D721Med (cell line): ENCODE results near the gene PXDC1.
"Not testable (repeated sequence)": the region's sequence is repeated elsewhere in the genome, so short reads cannot be mapped to it uniquely, and the experiment has no call there.

Experiments used
- DNase-seq: peaks from one replicate; pipeline ENCODE4 v3.0.0; 2011; ENCODE audit warnings: low spot score; ENCODE audit not compliant: insufficient read length
- FAIRE-seq: peaks from 2 replicates; lab custom pipeline; 2011; peaks lifted over from hg19 to GRCh38; lab: Jason Lieb, UNC
- TF ChIP-seq, protein P1 (sequence below): IDR thresholded peaks from 2 replicates; pipeline ENCODE4 v1.5.1; 2012; ENCODE audit warnings: mild to moderate bottlenecking, control low read depth; ENCODE audit not compliant: insufficient read depth; ENCODE audit errors: missing control alignments

PXDC1 gene

DNA sequence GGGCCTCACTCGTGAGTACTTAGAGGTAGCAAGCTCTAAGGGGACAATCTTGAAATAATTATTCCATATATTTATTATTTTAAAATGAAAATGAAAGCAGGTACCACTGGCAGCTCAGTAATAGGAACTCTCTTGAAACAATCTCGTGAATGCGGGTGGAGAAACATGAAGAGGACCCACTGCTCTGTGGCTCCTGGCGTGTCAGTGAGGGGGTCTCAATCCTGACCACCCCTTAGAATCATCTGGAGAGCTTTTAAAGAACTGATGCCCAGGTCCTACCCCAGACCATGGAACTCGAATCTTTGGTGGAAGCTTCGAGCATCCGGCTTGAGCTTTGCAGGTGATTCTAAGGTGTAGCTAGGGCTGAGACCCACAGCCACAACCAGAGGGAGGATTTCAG is 23.9 kb upstream of the PXDC1 start:
- TF ChIP-seq, protein P1, sequence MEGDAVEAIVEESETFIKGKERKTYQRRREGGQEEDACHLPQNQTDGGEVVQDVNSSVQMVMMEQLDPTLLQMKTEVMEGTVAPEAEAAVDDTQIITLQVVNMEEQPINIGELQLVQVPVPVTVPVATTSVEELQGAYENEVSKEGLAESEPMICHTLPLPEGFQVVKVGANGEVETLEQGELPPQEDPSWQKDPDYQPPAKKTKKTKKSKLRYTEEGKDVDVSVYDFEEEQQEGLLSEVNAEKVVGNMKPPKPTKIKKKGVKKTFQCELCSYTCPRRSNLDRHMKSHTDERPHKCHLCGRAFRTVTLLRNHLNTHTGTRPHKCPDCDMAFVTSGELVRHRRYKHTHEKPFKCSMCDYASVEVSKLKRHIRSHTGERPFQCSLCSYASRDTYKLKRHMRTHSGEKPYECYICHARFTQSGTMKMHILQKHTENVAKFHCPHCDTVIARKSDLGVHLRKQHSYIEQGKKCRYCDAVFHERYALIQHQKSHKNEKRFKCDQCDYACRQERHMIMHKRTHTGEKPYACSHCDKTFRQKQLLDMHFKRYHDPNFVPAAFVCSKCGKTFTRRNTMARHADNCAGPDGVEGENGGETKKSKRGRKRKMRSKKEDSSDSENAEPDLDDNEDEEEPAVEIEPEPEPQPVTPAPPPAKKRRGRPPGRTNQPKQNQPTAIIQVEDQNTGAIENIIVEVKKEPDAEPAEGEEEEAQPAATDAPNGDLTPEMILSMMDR: no peak
- no peak for DNase-seq
- no peak for FAIRE-seq

DNA sequence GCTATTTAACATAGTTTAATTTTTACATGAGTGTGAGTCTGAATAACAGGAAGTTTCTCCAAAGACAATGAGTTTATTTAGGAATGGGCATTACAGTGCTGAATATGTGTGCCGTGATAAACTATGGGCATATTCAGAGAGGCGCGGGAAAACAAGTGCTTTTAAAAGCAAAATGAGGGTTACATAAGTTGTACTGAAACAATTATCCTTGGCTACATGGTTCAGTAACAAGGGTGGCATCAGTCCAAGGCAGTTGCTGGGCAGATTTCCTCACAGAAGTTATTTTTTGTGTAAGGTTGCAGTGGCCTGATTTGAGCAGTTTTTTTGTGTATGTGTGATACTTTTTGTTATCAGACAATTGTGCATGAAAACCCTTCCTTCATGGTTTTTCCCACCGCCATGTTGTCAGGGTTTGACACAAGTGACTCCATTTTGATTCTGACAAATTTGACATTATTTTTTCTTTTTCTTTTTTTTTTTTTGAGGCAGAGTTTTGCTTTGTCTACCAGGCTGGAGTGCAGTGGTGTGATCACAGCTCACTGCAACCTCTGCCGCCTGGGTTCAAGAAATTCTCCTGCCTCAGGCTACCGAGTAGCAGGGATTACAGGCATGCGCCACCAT is 22.3 kb upstream of the PXDC1 start:
- DNase-seq (no peak), FAIRE-seq (no peak)
- TF ChIP-seq, protein P1: no peak

DNA sequence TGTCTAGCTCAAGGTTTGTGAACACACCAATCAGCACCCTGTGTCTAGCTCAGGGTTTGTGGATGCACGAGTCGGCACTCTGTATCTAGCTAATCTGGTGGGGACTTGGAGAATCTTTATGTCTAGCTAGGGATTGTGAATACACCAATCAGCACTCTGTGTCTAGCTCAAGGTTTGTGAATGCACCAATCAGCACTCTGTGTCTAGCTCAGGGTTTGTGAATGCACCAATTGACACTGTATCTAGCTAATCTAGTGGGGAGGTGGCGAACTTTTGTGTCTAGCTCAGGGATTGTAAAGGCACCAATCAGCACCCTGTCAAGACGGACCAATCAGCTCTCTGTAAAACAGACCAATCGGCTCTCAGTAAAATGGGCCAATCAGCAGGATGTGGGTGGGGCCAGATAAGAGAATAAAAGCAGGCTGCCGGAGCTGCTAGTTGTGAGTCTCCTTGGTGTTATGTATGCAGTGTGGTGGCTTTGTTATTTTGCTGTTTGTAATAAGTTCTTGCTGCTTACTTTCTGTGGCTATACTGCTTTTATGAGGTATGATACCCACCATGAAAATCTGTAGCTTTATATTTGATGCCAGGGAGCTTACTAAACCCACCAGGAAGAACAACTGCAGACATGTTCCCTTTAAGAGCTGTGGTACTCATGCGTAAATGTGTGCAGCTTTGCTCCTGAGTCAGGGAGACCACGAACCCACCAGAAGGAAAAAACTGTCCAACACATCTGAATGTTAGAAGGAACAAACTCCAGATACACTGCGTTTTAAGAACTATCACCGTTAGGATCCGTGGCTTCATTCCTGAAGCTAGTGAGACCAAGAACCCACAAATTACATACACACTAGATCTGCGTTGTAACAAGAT is 20.9 kb upstream of the PXDC1 start:
- FAIRE-seq, DNase-seq: not testable (repeated sequence)

GRCh38 chr6:3771407-3772011 is 20.0 kb upstream of the PXDC1 start:
- TF ChIP-seq, protein P1: no peak
- DNase-seq (no peak), FAIRE-seq (no peak)

- no peak for DNase-seq
- TF ChIP-seq, protein P1: no peak
- FAIRE-seq: no peak
Observed at GRCh38 chr6:3770023-3770720, 18.7 kb upstream of the PXDC1 start.

GRCh38 chr6:3769610-3770009 is 18.1 kb upstream of the PXDC1 start:
- FAIRE-seq: no peak
- TF ChIP-seq, protein P1: no peak
- no peak for DNase-seq

DNA sequence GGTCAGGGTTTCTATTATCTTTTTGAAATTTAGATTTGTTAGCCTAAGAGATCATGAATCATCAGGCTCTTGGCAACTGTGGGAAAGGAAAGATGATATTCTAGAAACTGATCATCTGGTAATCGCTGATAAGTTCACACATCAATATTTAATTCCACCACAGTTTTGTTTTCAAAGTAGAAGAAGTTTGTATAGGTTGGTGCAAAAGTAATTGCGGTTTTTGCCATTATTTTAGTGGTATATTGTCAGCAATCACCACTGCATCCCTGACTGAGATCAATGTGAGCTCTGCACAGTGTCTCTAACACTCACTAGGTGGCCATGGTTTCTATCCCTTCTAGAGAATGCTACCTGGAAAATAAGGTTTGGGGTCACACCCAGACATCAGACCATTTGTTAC is 17.0 kb upstream of the PXDC1 start:
- no peak for FAIRE-seq

GRCh38 chr6:3767483-3767882 is 16.0 kb upstream of the PXDC1 start:
- DNase-seq, FAIRE-seq: not testable (repeated sequence)

More for the DNA sequence above, 17.0 kb upstream of the PXDC1 start:
- DNase-seq: no peak
- TF ChIP-seq, protein P1: no peak
